Measurements from ENCODE around the gene ARMCX2. TPM values are rescaled to one million over a fixed set of nuclear protein-coding genes. Genes with fewer than 3 reads are reported as not detected.

ARMCX2 gene
- total and polyA plus RNA-seq, 10 of the 15 experiments (the other 5 are each of a cell fraction or from before 2014, with no cell fraction given) = 0.26 to 25.5 (median 11.6) TPM

DNA sequence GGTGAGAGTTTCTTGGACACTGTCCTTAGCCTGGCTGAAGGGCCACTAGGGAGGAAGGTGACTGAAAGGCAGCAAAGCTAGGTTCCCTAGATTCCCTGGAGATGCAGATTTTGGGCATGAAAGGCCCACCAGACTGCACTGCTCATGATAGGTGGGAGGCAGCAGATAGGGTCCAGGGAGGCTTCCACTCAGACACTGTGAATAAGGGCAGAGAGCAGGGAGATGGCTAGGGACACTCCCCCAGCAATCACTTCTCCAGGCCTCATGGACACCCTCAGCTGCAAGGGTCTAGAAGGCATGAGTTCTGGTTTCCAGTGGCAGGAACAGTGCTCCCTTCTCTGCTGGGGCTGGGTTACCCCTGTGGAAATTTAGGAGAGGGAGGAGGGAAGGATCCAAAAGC, 20.1 kb downstream of the ARMCX2 start:
- H4K20me1 ChIP-seq (ENCODE audit: control insufficient read depth, insufficient read depth) = no peaks in the 10 kb centered on the region
- ChIA-PET RAD21 (ENCODE audit: unreplicated experiment) (no interaction called here), SMC1A (ENCODE audit: uncharacterized antibody, unreplicated experiment) (no interaction called here), POLR2A (no interaction called here), CTCF (interaction anchor here (0.7 kb wide), 1 partner anchor 1019 kb away, joined by 3 read pairs; no protein-coding TSS in a partner anchor)
- H2AFZ ChIP-seq (ENCODE audit: control insufficient read depth, low read depth, low read length) = no peak overlapping the region
- no peaks in the 10 kb centered on the region for H3K36me3 ChIP-seq (ENCODE audit: control insufficient read depth in 2 of 2, insufficient read depth in 2 of 2, low read length in 1 of 2)
- peak; percentile 49; the same call in 1 of the 2 replicates for TF ChIP-seq POLR2A (IDR thresholded peaks at IDR 0.05; ENCODE audit: low read depth, low read length)
- no peak for TF ChIP-seq PML (IDR thresholded peaks at IDR 0.05; ENCODE audit: low read length)
- H3K4me1 ChIP-seq (ENCODE audit: control insufficient read depth, insufficient read depth, low read length) = no peaks in the 10 kb centered on the region
- H3K79me2 ChIP-seq (ENCODE audit: control insufficient read depth, insufficient read depth, low read length) = no peaks in the 10 kb centered on the region
- FAIRE-seq = no peak
- H3K27me3 ChIP-seq (replicated peaks in 1 of 2; ENCODE audit: control insufficient read depth in 2 of 2, insufficient read depth in 2 of 2, low read length in 1 of 2) = no peaks in the 10 kb centered on the region
- H3K9ac ChIP-seq (ENCODE audit: control insufficient read depth, insufficient read depth, low read length) = no peak overlapping the region
- no peak for DNase-seq (ENCODE audit: low read depth, low spot score)
- in situ Hi-C loops (cut with MboI) (no loop called here), intact Hi-C loops (cut with micrococcal nuclease; ENCODE audit: unreplicated experiment) (no loop called here)
- no peak overlapping the region for H3K4me3 ChIP-seq
- no peak overlapping the region for H3K4me2 ChIP-seq (ENCODE audit: control insufficient read depth, insufficient read depth)
- no peak for ATAC-seq
- H3K27ac ChIP-seq (ENCODE audit: control insufficient read depth, insufficient read depth) = no peak overlapping the region
- H3K9me3 ChIP-seq (replicated peaks; ENCODE audit: control insufficient read depth, insufficient read depth, low read length) = no peaks in the 10 kb centered on the region
- BruUV-seq (replicated peaks) = no TSS peak

DNA sequence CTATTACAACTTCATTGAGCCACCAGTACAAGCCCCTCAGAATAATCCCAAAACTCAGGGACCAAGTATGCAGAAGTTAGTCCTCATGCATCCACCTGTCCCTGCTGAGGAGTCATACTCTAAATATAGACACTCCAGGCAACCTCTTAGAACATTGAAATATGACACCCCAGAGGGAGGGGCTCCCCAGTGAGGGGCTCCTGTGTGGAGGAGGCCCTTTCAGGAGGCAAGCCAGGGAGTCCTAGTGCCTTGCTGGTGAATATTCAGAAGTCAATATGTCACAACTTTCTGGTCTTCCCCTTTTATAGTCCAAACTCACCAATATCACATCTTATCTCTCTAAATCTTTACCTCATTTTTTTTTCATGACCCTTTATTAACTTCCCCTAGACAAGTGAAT, 40.3 kb downstream of the ARMCX2 start:
- Histone ChIP-seq H3K27ac (ENCODE audit: control insufficient read depth, insufficient read depth) (no peak overlapping the region), H3K79me2 (ENCODE audit: control insufficient read depth, insufficient read depth, low read length) (peaks cover 21% of the 10 kb centered on the region), H4K20me1 (ENCODE audit: control insufficient read depth, insufficient read depth) (no peaks in the 10 kb centered on the region; the same call in 1 of the 2 replicates), H3K4me3 (no peak overlapping the region), H3K4me2 (ENCODE audit: control insufficient read depth, insufficient read depth) (no peak overlapping the region), H3K27me3 (replicated peaks in 1 of 2; ENCODE audit: control insufficient read depth in 2 of 2, insufficient read depth in 2 of 2, low read length in 1 of 2) (no peaks in the 10 kb centered on the region), H3K9me3 (replicated peaks; ENCODE audit: control insufficient read depth, insufficient read depth, low read length) (no peaks in the 10 kb centered on the region), H3K36me3 (ENCODE audit: control insufficient read depth in 2 of 2, insufficient read depth in 2 of 2, low read length in 1 of 2) (no peaks in the 10 kb centered on the region), H3K4me1 (ENCODE audit: control insufficient read depth, insufficient read depth, low read length) (peaks cover 5% of the 10 kb centered on the region), H2AFZ (ENCODE audit: control insufficient read depth, low read depth, low read length) (no peak overlapping the region), H3K9ac (ENCODE audit: control insufficient read depth, insufficient read depth, low read length) (no peak overlapping the region)
- in situ Hi-C loops (cut with MboI) = no loop called here
- DNase-seq (ENCODE audit: low read depth, low spot score) (no peak), ATAC-seq (no peak), FAIRE-seq (no peak)
- ChIA-PET POLR2A (no interaction called here), SMC1A (ENCODE audit: uncharacterized antibody, unreplicated experiment) (no interaction called here), CTCF (no interaction called here), RAD21 (ENCODE audit: unreplicated experiment) (interaction anchor here (0.6 kb wide), 1 partner anchor 13 kb away, joined by 4 read pairs; no protein-coding TSS in a partner anchor)
- no TSS peak for BruUV-seq (replicated peaks)
- intact Hi-C loops (cut with micrococcal nuclease; ENCODE audit: unreplicated experiment) = loop anchor here (5.0 kb wide), 3 partner anchors 138 to 202 kb away; no protein-coding TSS in a partner anchor
- TF ChIP-seq IKZF1 (conservative IDR thresholded peaks at IDR 0.05) (no peak), RBBP5 (conservative IDR thresholded peaks at IDR 0.05) (no peak), ZBED1 (IDR thresholded peaks at IDR 0.05; ENCODE audit: borderline replicate concordance) (no peak), SIX5 (IDR thresholded peaks at IDR 0.05; ENCODE audit: low read depth, low read length, severe bottlenecking) (no peak), CHD4 (IDR thresholded peaks at IDR 0.05) (no peak), EZH2 (IDR thresholded peaks at IDR 0.05; ENCODE audit: borderline replicate concordance, control insufficient read depth, low read depth, low read length) (no peak), SUPT20H (IDR thresholded peaks at IDR 0.05; ENCODE audit: borderline replicate concordance, control insufficient read depth, low read depth, low read length) (no peak), ZNF24 (IDR thresholded peaks at IDR 0.05) (no peak), POLR2A (IDR thresholded peaks at IDR 0.05; ENCODE audit: low read depth, low read length) (no peak), NFYB (IDR thresholded peaks at IDR 0.05; ENCODE audit: insufficient read depth, low read depth, low read length) (no peak)
- TF ChIP-seq, protein P1, sequence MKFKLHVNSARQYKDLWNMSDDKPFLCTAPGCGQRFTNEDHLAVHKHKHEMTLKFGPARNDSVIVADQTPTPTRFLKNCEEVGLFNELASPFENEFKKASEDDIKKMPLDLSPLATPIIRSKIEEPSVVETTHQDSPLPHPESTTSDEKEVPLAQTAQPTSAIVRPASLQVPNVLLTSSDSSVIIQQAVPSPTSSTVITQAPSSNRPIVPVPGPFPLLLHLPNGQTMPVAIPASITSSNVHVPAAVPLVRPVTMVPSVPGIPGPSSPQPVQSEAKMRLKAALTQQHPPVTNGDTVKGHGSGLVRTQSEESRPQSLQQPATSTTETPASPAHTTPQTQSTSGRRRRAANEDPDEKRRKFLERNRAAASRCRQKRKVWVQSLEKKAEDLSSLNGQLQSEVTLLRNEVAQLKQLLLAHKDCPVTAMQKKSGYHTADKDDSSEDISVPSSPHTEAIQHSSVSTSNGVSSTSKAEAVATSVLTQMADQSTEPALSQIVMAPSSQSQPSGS (IDR thresholded peaks at IDR 0.05; ENCODE audit: low read length) = no peak
- TF ChIP-seq, protein P2, sequence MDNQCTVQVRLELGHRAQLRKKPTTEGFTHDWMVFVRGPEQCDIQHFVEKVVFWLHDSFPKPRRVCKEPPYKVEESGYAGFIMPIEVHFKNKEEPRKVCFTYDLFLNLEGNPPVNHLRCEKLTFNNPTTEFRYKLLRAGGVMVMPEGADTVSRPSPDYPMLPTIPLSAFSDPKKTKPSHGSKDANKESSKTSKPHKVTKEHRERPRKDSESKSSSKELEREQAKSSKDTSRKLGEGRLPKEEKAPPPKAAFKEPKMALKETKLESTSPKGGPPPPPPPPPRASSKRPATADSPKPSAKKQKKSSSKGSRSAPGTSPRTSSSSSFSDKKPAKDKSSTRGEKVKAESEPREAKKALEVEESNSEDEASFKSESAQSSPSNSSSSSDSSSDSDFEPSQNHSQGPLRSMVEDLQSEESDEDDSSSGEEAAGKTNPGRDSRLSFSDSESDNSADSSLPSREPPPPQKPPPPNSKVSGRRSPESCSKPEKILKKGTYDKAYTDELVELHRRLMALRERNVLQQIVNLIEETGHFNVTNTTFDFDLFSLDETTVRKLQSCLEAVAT (IDR thresholded peaks at IDR 0.05) = no peak
- TF ChIP-seq, protein P3, sequence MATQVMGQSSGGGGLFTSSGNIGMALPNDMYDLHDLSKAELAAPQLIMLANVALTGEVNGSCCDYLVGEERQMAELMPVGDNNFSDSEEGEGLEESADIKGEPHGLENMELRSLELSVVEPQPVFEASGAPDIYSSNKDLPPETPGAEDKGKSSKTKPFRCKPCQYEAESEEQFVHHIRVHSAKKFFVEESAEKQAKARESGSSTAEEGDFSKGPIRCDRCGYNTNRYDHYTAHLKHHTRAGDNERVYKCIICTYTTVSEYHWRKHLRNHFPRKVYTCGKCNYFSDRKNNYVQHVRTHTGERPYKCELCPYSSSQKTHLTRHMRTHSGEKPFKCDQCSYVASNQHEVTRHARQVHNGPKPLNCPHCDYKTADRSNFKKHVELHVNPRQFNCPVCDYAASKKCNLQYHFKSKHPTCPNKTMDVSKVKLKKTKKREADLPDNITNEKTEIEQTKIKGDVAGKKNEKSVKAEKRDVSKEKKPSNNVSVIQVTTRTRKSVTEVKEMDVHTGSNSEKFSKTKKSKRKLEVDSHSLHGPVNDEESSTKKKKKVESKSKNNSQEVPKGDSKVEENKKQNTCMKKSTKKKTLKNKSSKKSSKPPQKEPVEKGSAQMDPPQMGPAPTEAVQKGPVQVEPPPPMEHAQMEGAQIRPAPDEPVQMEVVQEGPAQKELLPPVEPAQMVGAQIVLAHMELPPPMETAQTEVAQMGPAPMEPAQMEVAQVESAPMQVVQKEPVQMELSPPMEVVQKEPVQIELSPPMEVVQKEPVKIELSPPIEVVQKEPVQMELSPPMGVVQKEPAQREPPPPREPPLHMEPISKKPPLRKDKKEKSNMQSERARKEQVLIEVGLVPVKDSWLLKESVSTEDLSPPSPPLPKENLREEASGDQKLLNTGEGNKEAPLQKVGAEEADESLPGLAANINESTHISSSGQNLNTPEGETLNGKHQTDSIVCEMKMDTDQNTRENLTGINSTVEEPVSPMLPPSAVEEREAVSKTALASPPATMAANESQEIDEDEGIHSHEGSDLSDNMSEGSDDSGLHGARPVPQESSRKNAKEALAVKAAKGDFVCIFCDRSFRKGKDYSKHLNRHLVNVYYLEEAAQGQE (IDR thresholded peaks at IDR 0.05; ENCODE audit: low read depth, low read length) = no peak
